Spinal cord (tissue), 10 donors: ENCODE measurements around the gene TMEM132E. TPM values are rescaled to one million over a fixed set of nuclear protein-coding genes. Genes with fewer than 3 reads are reported as not detected.

ENCODE experiments used
- DNase-seq, 6 donors: peaks; one replicate each; pipeline versions ENCODE4 v3.0.0 to v3.0.0-alpha.2; 2013 to 2015; ENCODE audit warnings: low spot score in 6 of 6, low read depth in 4 of 6
- H3K27ac ChIP-seq: one replicate; pipeline ENCODE4 v1.5.1; 2013; ENCODE audit warnings: low read depth, low read length, control low read depth
- H3K27me3 ChIP-seq: one replicate; pipeline ENCODE4 v1.6.1; 2013; ENCODE audit warnings: low read length; ENCODE audit not compliant: control insufficient read depth, insufficient read depth
- H3K36me3 ChIP-seq: one replicate; pipeline ENCODE4 v1.6.1; 2013; ENCODE audit warnings: low read length; ENCODE audit not compliant: control insufficient read depth, insufficient read depth
- H3K4me1 ChIP-seq: one replicate; pipeline ENCODE4 v1.6.1; 2013; ENCODE audit warnings: low read length; ENCODE audit not compliant: control insufficient read depth, insufficient read depth
- H3K4me3 ChIP-seq: one replicate; pipeline ENCODE4 v1.5.1; 2013; ENCODE audit warnings: low read depth, low read length, control low read depth
- H3K9me3 ChIP-seq: one replicate; pipeline ENCODE4 v1.6.1; 2013; ENCODE audit warnings: low read length; ENCODE audit not compliant: control insufficient read depth, insufficient read depth
- WGBS: methylation state at CpG from one replicate; pipeline ENCODE4 v1.1.5; 2013; ENCODE audit warnings: missing lambda C conversion rate; ENCODE audit not compliant: insufficient coverage; 5-methylcytosine and 5-hydroxymethylcytosine counted together
- polyA plus RNA-seq, 2 donors: library from polyadenylated mRNA; unstranded; fragments of 120-200 nt; gene quantifications; one replicate each; pipeline ENCODE4 v1.2.1, GENCODE V29; 2013; ENCODE audit not compliant: insufficient read length in 2 of 2
- total RNA-seq, 2 donors: library from RNA; depleted of rRNA in 1 of 2; stranded (reverse); fragments of 120-200 nt in 1 of 2; fragments of >200 nt in 1 of 2; gene quantifications; one replicate each; pipeline versions ENCODE4 v1.2.3 to v1.2.4, GENCODE V29; 2013 to 2014
- donor health status: healthy.

Gene TMEM132E
- total and polyA plus RNA-seq, 4 donors, result 6.2 to 28.4 (median 21.1) TPM

DNA sequence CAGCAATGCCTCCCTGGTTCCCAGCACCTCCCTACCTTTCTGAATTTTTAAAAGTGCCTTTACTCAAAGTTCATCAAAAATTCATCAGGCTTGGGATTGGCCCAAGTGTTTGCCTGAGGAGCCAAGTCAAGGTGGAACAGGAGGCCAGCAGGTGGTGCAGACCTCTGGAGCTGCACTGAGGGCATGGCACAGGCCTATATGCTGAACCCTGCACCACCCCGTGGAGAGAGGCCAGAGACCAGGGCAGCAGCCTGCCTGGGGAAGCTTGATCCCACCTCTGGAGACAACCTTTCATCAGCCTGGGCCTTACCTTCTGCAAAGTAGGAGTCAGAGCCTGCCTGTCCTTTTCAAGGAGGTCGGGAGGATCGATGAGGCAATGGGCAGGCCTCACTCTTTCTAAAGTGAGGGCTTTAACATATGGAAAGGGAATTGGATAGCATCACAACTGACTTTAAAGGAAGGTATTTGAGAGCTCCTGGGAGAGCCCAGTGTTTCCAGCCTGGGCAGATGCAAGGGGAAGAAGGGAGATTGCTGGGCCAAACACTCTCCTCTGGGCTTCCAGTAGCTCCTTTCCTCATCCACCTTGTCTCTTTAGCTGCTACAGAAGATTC is 31.8 kb upstream of the TMEM132E start:
- DNase-seq, result no peak
- no peaks in the 10 kb centered on the region for H3K9me3 ChIP-seq
- peaks cover 7% of the 10 kb centered on the region for H3K4me1 ChIP-seq
- WGBS, result 23% methylated on average over 3 of the region's 3 CpGs
- H3K27ac ChIP-seq, result no peak overlapping the region
- no peaks in the 10 kb centered on the region for H3K36me3 ChIP-seq
- H3K27me3 ChIP-seq, result peaks cover 10% of the 10 kb centered on the region
- no peak overlapping the region for H3K4me3 ChIP-seq

- 55% methylated on average over 6 of the region's 6 CpGs for WGBS
- peak in 1 of 6 donors; percentile 11 for DNase-seq
- Histone ChIP-seq H3K4me1 (peaks cover 7% of the 10 kb centered on the region), H3K36me3 (no peaks in the 10 kb centered on the region), H3K27ac (no peak overlapping the region), H3K27me3 (peaks cover 4% of the 10 kb centered on the region), H3K4me3 (no peak overlapping the region), H3K9me3 (no peaks in the 10 kb centered on the region)
Measured at GRCh38 chr17:34549966-34550365, 29.4 kb upstream of the TMEM132E start.

DNA sequence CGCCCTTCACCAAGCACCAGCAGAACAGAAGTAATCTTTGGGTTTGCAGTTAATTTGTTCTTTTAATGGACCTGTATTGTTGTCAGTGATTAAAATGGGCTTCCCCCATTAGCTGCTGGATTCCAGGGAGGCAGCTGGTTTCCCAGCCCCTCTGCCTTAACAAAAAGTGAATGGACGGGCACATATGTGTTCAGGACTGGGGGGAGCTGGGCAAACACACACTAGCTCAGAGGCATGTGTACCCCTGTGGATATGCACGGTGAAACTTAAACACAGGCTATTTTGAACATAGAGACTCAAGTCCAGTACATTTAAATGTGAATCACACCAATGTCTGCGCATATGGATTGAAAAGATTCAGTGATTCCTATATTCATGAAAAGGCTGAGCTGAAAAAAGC is 25.5 kb upstream of the TMEM132E start:
- Histone ChIP-seq H3K4me1 (peaks cover 15% of the 10 kb centered on the region), H3K4me3 (no peak overlapping the region), H3K36me3 (no peaks in the 10 kb centered on the region), H3K27me3 (peaks cover 4% of the 10 kb centered on the region), H3K27ac (no peak overlapping the region), H3K9me3 (no peaks in the 10 kb centered on the region)
- WGBS, result 14% methylated on average over 1 of the region's 4 CpGs
- DNase-seq, result peak in 2 of 6 donors; percentile 11 to 52

- Histone ChIP-seq H3K4me1 (peaks cover 8% of the 10 kb centered on the region), H3K9me3 (no peaks in the 10 kb centered on the region), H3K36me3 (no peaks in the 10 kb centered on the region), H3K27ac (no peak overlapping the region), H3K4me3 (no peak overlapping the region), H3K27me3 (no peaks in the 10 kb centered on the region)
- DNase-seq, result peak in 1 of 6 donors; percentile 32
- WGBS, result 37% methylated on average over 4 of the region's 4 CpGs
Measured at GRCh38 chr17:34556384-34556783, 23.0 kb upstream of the TMEM132E start.

DNA sequence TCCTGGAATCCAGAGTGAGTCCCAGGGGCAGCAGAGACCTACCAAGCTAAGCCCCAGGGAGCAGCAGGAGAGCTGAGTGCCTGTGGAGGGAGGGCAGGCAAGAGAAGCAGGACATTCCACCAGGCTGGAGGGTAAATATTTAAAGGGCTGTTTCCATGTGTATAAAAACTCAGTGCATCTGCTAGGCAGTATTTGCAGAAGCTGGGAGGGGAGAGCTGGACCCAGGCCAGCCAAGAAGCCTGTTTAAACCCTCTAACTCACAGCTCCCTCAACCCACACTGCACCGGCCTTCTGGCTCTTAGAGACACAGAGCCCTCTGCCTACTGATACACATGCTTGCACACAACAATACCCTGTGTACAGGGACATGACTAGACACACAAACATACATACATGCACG is 22.5 kb upstream of the TMEM132E start:
- WGBS, result 52% methylated on average over 2 of the region's 2 CpGs
- Histone ChIP-seq H3K36me3 (no peaks in the 10 kb centered on the region), H3K9me3 (no peaks in the 10 kb centered on the region), H3K27ac (no peak overlapping the region), H3K4me3 (no peak overlapping the region), H3K27me3 (no peaks in the 10 kb centered on the region), H3K4me1 (peaks cover 8% of the 10 kb centered on the region)
- DNase-seq, result peak in 2 of 6 donors; percentile 76 to 79

DNA sequence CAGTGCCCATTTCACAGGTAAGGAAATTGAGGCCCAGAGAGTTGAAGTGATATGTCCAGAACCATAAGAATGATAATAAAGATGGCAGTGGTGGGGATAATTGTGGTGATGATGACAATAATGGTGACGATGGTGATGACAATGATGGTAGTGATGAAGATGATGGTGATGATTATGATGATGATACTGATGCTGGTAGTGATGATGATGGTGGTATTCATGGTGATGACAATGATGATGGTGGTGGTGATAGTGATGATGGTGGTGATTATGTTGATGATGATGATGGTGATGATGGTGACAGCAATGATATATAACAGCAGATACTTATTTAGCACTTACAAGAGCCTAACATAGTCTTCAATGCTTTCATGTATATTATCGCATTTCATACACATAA is 18.1 kb upstream of the TMEM132E start:
- peaks cover 6% of the 10 kb centered on the region for H3K27me3 ChIP-seq
- H3K36me3 ChIP-seq, result no peaks in the 10 kb centered on the region
- peaks cover 5% of the 10 kb centered on the region for H3K4me1 ChIP-seq
- no peaks in the 10 kb centered on the region for H3K9me3 ChIP-seq
- H3K4me3 ChIP-seq, result no peak overlapping the region
- no peak overlapping the region for H3K27ac ChIP-seq
- WGBS, result 69% methylated on average over 1 of the region's 2 CpGs
- DNase-seq, result no peak

GRCh38 chr17:34562387-34562786 is 17.0 kb upstream of the TMEM132E start:
- Histone ChIP-seq H3K4me1 (no peaks in the 10 kb centered on the region), H3K27me3 (peaks cover 11% of the 10 kb centered on the region), H3K36me3 (no peaks in the 10 kb centered on the region), H3K9me3 (no peaks in the 10 kb centered on the region), H3K27ac (no peak overlapping the region), H3K4me3 (no peak overlapping the region)
- WGBS, result 60% methylated on average over 1 of the region's 2 CpGs
- DNase-seq, result no peak

GRCh38 chr17:34565713-34566112 is 13.7 kb upstream of the TMEM132E start:
- WGBS, result no CpG with 5 or more reads among the region's 1 CpG

DNA sequence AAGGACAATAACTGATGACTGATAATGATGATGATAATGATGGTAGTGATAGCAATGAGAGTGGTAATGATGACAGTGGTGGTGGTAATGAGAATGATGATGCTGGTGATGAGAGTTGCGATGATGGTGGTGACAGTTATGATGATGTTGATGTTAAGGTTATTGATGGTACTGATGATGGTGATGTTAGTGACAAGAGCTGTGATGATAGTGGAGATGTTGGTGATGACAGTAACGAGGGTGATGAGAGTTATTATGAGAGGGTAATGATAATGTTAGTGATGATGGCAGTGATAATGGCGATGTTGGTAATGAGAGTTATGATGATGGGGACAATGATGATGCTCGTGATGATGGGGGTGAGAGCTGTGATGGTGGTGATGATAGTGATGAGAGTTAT is 13.2 kb upstream of the TMEM132E start:
- no peak for DNase-seq
- WGBS, result 94% methylated on average over 4 of the region's 4 CpGs
- H3K36me3 ChIP-seq, result no peaks in the 10 kb centered on the region
- peaks cover 12% of the 10 kb centered on the region for H3K4me1 ChIP-seq
- peaks cover 14% of the 10 kb centered on the region for H3K27me3 ChIP-seq
- no peak overlapping the region for H3K27ac ChIP-seq
- H3K9me3 ChIP-seq, result no peaks in the 10 kb centered on the region
- H3K4me3 ChIP-seq, result no peak overlapping the region

More at GRCh38 chr17:34565713-34566112, 13.7 kb upstream of the TMEM132E start:
- H3K4me1 ChIP-seq, result peaks cover 7% of the 10 kb centered on the region
- H3K27ac ChIP-seq, result no peak overlapping the region
- H3K9me3 ChIP-seq, result no peaks in the 10 kb centered on the region
- no peaks in the 10 kb centered on the region for H3K36me3 ChIP-seq
- no peak for DNase-seq
- no peak overlapping the region for H3K4me3 ChIP-seq
- H3K27me3 ChIP-seq, result peaks cover 14% of the 10 kb centered on the region

DNA sequence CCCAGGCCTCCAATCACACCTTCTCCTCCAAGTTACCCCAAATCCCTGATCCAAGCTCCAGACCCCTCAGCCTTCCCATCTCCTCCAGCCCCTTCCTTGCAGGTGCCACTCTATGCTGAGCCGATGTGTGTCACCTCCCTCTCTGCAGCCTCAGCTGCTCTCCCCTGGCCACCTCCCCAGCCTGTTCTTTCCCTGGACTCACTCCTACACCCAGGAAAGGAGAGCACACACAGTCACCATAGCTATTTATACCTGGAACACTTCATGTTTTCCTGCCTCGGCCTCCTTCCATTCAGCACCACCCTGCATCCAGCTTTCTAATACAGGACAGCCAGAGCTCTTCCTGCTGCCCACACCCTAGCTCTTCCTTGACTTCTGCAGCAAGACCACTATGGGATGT is 12.5 kb upstream of the TMEM132E start:
- Histone ChIP-seq H3K9me3 (no peaks in the 10 kb centered on the region), H3K4me1 (peaks cover 19% of the 10 kb centered on the region), H3K27ac (no peak overlapping the region), H3K36me3 (no peaks in the 10 kb centered on the region), H3K4me3 (no peak overlapping the region), H3K27me3 (peaks cover 14% of the 10 kb centered on the region)
- DNase-seq, result no peak
- WGBS, result 87% methylated on average over 1 of the region's 2 CpGs
